ENCODE data around the gene CLDN10.

CLDN10 gene

GRCh38 chr13:95603887-95604555 lies 51.5 kb downstream of the CLDN10 start:
- DNase-seq (ENCODE audit: low read depth) = no peak

- no peak for DNase-seq (ENCODE audit: low read depth)
Observed at GRCh38 chr13:95604556-95604915, 52.0 kb downstream of the CLDN10 start.

- DNase-seq (ENCODE audit: low read depth) = no peak
Observed at GRCh38 chr13:95605448-95606125, 53.1 kb downstream of the CLDN10 start.

- no peak for DNase-seq (ENCODE audit: low read depth)
Observed at GRCh38 chr13:95607366-95607765, 54.8 kb downstream of the CLDN10 start.

GRCh38 chr13:95608640-95609323 lies 56.3 kb downstream of the CLDN10 start:
- no peak for DNase-seq (ENCODE audit: low read depth)

GRCh38 chr13:95614641-95615245 lies 62.2 kb downstream of the CLDN10 start:
- DNase-seq (ENCODE audit: low read depth) = no peak

- no peak for DNase-seq (ENCODE audit: low read depth)
Observed at GRCh38 chr13:95615539-95615938, 63.0 kb downstream of the CLDN10 start.

GRCh38 chr13:95620030-95620824 lies 67.7 kb downstream of the CLDN10 start:
- DNase-seq (ENCODE audit: low read depth) = no peak

- no peak for DNase-seq (ENCODE audit: low read depth)
Observed at GRCh38 chr13:95620825-95621498, 68.4 kb downstream of the CLDN10 start.

GRCh38 chr13:95623141-95623540 lies 70.6 kb downstream of the CLDN10 start:
- DNase-seq (ENCODE audit: low read depth) = no peak

- DNase-seq (ENCODE audit: low read depth) = no peak
Observed at GRCh38 chr13:95624020-95624419, 71.5 kb downstream of the CLDN10 start.

- no peak for DNase-seq (ENCODE audit: low read depth)
Observed at GRCh38 chr13:95626768-95627167, 74.2 kb downstream of the CLDN10 start.

GRCh38 chr13:95627590-95627989 lies 75.1 kb downstream of the CLDN10 start:
- DNase-seq (ENCODE audit: low read depth) = no peak

- no peak for DNase-seq (ENCODE audit: low read depth)
Observed at GRCh38 chr13:95628488-95628887, 76.0 kb downstream of the CLDN10 start.

GRCh38 chr13:95629071-95629470 lies 76.6 kb downstream of the CLDN10 start:
- no peak for DNase-seq (ENCODE audit: low read depth)
